ENCODE results near the gene DAZAP2. TPM values are rescaled to one million over a fixed set of nuclear protein-coding genes. Genes with fewer than 3 reads are reported as not detected.

DAZAP2 gene
- total and polyA plus RNA-seq, 9 of the 15 experiments (the other 6 are each of a cell fraction or from before 2014, with no cell fraction given), result 116 to 668 (median 227) TPM

DNA sequence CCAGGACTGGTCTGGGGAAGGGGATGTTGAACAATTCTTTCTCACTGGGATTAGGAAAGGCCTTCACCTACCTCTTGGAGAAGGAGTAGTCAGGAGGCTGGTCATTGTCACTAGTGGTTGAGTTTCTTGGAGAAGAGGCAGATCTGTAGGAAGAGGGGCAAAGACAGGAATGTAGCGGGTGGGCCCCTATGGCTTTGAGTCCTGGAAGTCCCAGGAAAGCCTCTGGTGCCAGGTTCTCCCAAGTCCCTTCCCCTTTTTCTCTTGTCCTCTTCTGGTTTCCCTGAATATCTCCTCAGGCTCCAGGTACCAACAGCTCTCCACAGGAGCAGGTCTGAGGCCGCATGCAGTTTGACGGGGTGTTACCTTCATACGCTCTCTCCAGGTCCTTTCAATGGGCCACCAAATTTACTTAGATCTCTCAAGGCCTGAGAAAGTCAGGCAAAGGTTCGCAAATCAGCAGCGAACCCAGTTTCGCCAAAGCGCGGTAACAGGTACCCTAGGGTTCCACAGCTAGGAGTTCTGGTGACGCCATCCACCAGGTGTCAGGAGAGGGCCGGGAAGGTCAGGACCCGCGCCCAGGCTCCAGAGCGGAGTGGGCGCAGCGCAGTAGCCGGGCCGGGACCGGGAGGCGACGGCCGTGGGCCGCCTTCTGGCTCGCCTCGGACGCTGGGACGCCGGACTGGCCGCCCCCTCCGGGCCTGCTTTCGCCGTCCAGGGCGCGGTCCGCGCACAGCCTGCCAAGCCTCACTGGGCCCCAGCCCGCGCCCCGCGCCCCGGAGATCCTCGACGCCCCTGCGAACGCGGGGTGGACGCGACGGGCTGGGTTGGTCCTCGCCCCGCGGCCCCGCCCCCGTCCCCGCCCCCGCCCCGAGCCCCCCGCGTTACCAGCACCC lies 30.8 kb downstream of the DAZAP2 start (continued):
- TF ChIP-seq, protein P1, sequence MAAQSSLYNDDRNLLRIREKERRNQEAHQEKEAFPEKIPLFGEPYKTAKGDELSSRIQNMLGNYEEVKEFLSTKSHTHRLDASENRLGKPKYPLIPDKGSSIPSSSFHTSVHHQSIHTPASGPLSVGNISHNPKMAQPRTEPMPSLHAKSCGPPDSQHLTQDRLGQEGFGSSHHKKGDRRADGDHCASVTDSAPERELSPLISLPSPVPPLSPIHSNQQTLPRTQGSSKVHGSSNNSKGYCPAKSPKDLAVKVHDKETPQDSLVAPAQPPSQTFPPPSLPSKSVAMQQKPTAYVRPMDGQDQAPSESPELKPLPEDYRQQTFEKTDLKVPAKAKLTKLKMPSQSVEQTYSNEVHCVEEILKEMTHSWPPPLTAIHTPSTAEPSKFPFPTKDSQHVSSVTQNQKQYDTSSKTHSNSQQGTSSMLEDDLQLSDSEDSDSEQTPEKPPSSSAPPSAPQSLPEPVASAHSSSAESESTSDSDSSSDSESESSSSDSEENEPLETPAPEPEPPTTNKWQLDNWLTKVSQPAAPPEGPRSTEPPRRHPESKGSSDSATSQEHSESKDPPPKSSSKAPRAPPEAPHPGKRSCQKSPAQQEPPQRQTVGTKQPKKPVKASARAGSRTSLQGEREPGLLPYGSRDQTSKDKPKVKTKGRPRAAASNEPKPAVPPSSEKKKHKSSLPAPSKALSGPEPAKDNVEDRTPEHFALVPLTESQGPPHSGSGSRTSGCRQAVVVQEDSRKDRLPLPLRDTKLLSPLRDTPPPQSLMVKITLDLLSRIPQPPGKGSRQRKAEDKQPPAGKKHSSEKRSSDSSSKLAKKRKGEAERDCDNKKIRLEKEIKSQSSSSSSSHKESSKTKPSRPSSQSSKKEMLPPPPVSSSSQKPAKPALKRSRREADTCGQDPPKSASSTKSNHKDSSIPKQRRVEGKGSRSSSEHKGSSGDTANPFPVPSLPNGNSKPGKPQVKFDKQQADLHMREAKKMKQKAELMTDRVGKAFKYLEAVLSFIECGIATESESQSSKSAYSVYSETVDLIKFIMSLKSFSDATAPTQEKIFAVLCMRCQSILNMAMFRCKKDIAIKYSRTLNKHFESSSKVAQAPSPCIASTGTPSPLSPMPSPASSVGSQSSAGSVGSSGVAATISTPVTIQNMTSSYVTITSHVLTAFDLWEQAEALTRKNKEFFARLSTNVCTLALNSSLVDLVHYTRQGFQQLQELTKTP (IDR thresholded peaks at IDR 0.05; ENCODE audit: low read depth in 1 of 2, partially characterized antibody in 2 of 2), result peak in 1 of 2 experiments; percentile 83
- TF ChIP-seq JUN (IDR thresholded peaks at IDR 0.05; ENCODE audit: borderline replicate concordance, low read depth, low read length), result no peak
- 0 out of 2 replicates have a peak, but pooled peaks have one; percentile 56 for TF ChIP-seq JUN (CRISPR knock-in tag; IDR thresholded peaks at IDR 0.05; ENCODE audit: borderline replicate concordance)
- TF ChIP-seq ZNF174 (CRISPR knock-in tag; IDR thresholded peaks at IDR 0.05), result no peak
- no peak for TF ChIP-seq GATAD2B (IDR thresholded peaks at IDR 0.05; ENCODE audit: borderline replicate concordance)
- TF ChIP-seq ZNF274 (IDR thresholded peaks at IDR 0.05; ENCODE audit: borderline replicate concordance, low read depth, low read length), result no peak
- no peak for TF ChIP-seq RAD51 (IDR thresholded peaks at IDR 0.05; ENCODE audit: borderline replicate concordance, low read depth)
- TF ChIP-seq, protein P2, sequence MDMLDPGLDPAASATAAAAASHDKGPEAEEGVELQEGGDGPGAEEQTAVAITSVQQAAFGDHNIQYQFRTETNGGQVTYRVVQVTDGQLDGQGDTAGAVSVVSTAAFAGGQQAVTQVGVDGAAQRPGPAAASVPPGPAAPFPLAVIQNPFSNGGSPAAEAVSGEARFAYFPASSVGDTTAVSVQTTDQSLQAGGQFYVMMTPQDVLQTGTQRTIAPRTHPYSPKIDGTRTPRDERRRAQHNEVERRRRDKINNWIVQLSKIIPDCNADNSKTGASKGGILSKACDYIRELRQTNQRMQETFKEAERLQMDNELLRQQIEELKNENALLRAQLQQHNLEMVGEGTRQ (CRISPR knock-in tag; IDR thresholded peaks at IDR 0.05), result no peak
- TF ChIP-seq ZEB2 (IDR thresholded peaks at IDR 0.05), result peak; percentile 32; the same call in 1 of the 2 replicates
- TF ChIP-seq, protein P3, sequence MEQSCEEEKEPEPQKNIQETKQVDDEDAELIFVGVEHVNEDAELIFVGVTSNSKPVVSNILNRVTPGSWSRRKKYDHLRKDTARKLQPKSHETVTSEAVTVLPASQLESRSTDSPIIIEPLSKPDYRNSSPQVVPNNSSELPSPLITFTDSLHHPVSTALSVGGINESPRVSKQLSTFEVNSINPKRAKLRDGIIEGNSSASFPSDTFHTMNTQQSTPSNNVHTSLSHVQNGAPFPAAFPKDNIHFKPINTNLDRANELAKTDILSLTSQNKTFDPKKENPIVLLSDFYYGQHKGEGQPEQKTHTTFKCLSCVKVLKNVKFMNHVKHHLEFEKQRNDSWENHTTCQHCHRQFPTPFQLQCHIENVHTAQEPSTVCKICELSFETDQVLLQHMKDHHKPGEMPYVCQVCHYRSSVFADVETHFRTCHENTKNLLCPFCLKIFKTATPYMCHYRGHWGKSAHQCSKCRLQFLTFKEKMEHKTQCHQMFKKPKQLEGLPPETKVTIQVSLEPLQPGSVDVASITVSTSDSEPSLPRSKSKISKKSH (CRISPR knock-in tag; IDR thresholded peaks at IDR 0.05), result no peak
- TF ChIP-seq, protein P4, sequence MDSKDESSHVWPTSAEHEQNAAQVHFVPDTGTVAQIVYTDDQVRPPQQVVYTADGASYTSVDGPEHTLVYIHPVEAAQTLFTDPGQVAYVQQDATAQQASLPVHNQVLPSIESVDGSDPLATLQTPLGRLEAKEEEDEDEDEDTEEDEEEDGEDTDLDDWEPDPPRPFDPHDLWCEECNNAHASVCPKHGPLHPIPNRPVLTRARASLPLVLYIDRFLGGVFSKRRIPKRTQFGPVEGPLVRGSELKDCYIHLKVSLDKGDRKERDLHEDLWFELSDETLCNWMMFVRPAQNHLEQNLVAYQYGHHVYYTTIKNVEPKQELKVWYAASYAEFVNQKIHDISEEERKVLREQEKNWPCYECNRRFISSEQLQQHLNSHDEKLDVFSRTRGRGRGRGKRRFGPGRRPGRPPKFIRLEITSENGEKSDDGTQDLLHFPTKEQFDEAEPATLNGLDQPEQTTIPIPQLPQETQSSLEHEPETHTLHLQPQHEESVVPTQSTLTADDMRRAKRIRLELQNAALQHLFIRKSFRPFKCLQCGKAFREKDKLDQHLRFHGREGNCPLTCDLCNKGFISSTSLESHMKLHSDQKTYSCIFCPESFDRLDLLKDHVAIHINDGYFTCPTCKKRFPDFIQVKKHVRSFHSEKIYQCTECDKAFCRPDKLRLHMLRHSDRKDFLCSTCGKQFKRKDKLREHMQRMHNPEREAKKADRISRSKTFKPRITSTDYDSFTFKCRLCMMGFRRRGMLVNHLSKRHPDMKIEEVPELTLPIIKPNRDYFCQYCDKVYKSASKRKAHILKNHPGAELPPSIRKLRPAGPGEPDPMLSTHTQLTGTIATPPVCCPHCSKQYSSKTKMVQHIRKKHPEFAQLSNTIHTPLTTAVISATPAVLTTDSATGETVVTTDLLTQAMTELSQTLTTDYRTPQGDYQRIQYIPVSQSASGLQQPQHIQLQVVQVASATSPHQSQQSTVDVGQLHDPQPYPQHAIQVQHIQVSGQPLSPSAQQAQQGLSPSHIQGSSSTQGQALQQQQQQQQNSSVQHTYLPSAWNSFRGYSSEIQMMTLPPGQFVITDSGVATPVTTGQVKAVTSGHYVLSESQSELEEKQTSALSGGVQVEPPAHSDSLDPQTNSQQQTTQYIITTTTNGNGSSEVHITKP (IDR thresholded peaks at IDR 0.05; ENCODE audit: partially characterized antibody), result peak; percentile 80
- TF ChIP-seq, protein P5, sequence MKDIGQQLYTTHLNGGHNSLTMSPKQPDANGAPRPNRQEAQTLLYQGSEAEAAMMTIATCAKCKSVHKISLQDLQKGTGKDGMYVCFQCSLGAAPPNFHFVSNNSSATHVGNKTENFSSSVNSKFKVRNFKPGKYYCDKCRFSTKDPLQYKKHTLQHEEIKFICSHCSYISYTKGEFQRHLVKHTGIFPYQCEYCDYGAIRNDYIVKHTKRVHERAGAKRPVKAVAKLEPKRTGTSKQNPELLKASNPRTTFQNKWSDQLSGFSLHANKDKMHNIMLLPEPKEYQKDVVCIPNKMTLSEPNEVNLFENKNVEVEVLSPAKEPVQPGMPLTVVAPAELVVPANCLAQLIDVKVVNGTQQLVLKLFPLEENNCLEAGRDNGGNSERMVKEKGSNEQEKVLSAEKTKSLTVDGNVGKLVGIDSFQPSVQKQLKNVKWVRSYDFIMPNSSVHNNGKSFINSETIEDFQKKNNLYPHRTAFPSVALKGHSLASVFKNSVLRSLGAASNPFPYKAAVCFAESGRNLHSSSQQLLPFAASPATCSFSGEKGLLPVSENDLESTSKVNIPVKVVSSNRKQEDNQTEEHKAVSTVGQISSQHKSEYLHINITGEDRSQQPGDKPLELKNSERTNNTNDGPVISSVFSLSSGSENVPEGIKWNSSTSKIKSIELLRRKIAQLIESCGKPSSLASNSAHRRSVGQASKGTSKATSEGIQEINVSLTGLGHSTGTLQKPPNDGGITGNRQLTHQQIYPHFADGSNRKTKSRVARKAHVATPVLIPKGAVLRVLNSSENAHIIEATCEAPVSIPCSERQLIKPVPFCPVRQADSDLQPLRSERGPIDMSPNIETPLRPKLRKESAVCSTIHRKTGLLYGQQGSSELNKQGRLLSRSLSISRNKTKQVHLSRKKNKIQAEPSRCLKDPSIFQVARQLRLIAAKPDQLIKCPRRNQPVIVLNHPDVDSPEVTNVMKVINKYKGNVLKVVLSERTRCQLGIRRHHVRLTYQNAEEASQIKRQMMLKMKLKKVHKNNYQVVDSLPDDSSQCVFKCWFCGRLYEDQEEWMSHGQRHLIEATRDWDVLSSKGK (CRISPR knock-in tag; IDR thresholded peaks at IDR 0.05), result no peak

Measured in K562 (cell line).